ENCODE results near the gene CLEC1B. TPM values are rescaled to one million over a fixed set of nuclear protein-coding genes. Genes with fewer than 3 reads are reported as not detected.
"Not testable (repeated sequence)": the region's sequence is repeated elsewhere in the genome, so short reads cannot be mapped to it uniquely, and the experiment has no call there.

The CLEC1B gene
- total RNA-seq, 3 donors from 2014 or later: not detected

GRCh38 chr12:9960590-9960989, 38.3 kb downstream of the CLEC1B start:
- DNase-seq (ENCODE audit: low spot score in 2 of 2): no peak
- no peaks in the 10 kb centered on the region for H3K36me3 ChIP-seq
- no peaks in the 10 kb centered on the region for H3K4me1 ChIP-seq
- TF ChIP-seq POLR2A (IDR thresholded peaks at IDR 0.05): no peak
- TF ChIP-seq POLR2AphosphoS5 (IDR thresholded peaks at IDR 0.05): no peak
- no peak for TF ChIP-seq CTCF (IDR thresholded peaks at IDR 0.05)
- H3K27me3 ChIP-seq: no peaks in the 10 kb centered on the region
- H3K9me3 ChIP-seq: no peaks in the 10 kb centered on the region
- H3K27ac ChIP-seq: no peak overlapping the region
- no peak overlapping the region for H3K4me3 ChIP-seq
- intact Hi-C loops (cut with DNase I; ENCODE audit: low total_unique reads): no loop called here

DNA sequence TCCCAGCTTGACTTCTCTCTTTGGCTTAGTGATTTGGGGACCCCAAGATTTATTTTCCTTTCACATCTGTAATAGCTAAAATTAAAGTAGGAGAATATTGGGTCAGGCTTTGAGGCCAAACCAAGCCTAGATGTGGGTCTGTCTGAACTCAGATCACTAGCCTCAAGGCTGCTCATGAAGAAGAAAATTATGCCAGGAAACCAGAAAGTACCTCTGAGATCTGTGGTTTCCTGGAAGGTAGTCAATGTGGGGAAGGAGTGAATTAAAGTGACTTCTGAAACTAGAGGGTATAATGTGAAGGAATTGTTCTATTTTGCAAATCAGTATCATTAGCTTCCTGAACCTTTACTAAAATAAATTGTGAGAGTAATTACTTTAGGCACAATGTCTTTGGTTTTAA, 41.1 kb downstream of the CLEC1B start:
- intact Hi-C loops (cut with DNase I; ENCODE audit: low total_unique reads): no loop called here
- no peak for DNase-seq (ENCODE audit: low spot score in 2 of 2)
- no peak overlapping the region for H3K27ac ChIP-seq

GRCh38 chr12:9952954-9953729, 45.8 kb downstream of the CLEC1B start:
- H3K4me1 ChIP-seq; DNase-seq (ENCODE audit: low spot score in 2 of 2); intact Hi-C loops (cut with DNase I; ENCODE audit: low total_unique reads); H3K4me3 ChIP-seq; H3K27ac ChIP-seq; H3K27me3 ChIP-seq; H3K36me3 ChIP-seq; H3K9me3 ChIP-seq: not testable (repeated sequence)

More for the DNA sequence above, 41.1 kb downstream of the CLEC1B start:
- Histone ChIP-seq H3K27me3 (no peaks in the 10 kb centered on the region), H3K4me1 (no peaks in the 10 kb centered on the region), H3K36me3 (no peaks in the 10 kb centered on the region), H3K4me3 (no peak overlapping the region), H3K9me3 (no peaks in the 10 kb centered on the region)
- TF ChIP-seq POLR2AphosphoS5 (IDR thresholded peaks at IDR 0.05) (no peak), POLR2A (IDR thresholded peaks at IDR 0.05) (no peak), CTCF (IDR thresholded peaks at IDR 0.05) (no peak)

- TF ChIP-seq POLR2A (IDR thresholded peaks at IDR 0.05) (no peak), POLR2AphosphoS5 (IDR thresholded peaks at IDR 0.05) (no peak)
- Histone ChIP-seq H3K36me3 (no peaks in the 10 kb centered on the region), H3K4me3 (no peak overlapping the region), H3K9me3 (no peaks in the 10 kb centered on the region), H3K27me3 (no peaks in the 10 kb centered on the region), H3K4me1 (no peaks in the 10 kb centered on the region), H3K27ac (no peak overlapping the region)
- no peak for DNase-seq (ENCODE audit: low spot score in 2 of 2)
- intact Hi-C loops (cut with DNase I; ENCODE audit: low total_unique reads): no loop called here
Measured at GRCh38 chr12:9951026-9951675, 47.8 kb downstream of the CLEC1B start.

DNA sequence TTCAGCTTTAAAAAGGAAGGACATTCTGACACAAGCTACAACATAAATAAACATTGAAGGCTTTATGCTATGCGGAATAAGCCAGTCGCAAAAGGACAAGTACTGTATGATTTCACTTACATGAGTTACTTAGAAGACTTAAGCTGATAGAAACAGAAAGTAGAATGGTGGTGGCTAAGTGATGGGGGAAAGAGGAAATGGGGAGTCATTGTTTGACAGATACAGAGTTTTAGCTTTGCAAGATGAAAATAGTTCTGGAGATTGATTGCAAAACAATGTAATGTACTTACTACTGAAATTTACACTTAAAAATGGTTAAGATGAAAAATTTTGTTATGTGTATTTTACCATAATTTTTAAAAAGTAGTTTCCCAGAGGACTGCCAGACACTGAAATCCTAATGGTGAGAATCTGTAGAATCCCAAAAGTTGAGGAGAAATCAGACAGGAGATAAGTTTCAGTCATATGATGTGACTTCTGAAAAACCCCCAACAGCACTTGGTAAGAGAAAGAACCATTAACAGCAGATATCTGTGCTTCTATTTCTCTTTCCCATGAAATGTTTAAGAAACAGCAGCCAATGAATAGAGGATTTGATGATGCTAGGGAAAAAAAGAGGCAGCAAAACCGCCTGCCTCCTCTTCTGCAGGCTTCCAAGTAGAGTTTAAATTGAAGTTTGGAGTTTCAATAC, 50.2 kb downstream of the CLEC1B start:
- no peak overlapping the region for H3K4me3 ChIP-seq
- H3K4me1 ChIP-seq: no peaks in the 10 kb centered on the region
- no peaks in the 10 kb centered on the region for H3K36me3 ChIP-seq
- H3K27ac ChIP-seq: no peak overlapping the region
- no peak for TF ChIP-seq CTCF (IDR thresholded peaks at IDR 0.05)
- TF ChIP-seq POLR2AphosphoS5 (IDR thresholded peaks at IDR 0.05): no peak
- no peak for TF ChIP-seq POLR2A (IDR thresholded peaks at IDR 0.05)
- intact Hi-C loops (cut with DNase I; ENCODE audit: low total_unique reads): loop anchor here (5.0 kb wide), 1 partner anchor 189 kb away; no protein-coding TSS in a partner anchor
- no peaks in the 10 kb centered on the region for H3K9me3 ChIP-seq
- no peak for DNase-seq (ENCODE audit: low spot score in 2 of 2)
- H3K27me3 ChIP-seq: no peaks in the 10 kb centered on the region

- TF ChIP-seq POLR2AphosphoS5 (IDR thresholded peaks at IDR 0.05): no peak
- no peak for TF ChIP-seq POLR2A (IDR thresholded peaks at IDR 0.05)
- no peak for TF ChIP-seq CTCF (IDR thresholded peaks at IDR 0.05)
- DNase-seq (ENCODE audit: low spot score in 2 of 2): no peak
- Histone ChIP-seq H3K4me1 (no peaks in the 10 kb centered on the region), H3K27ac (no peak overlapping the region), H3K36me3 (no peaks in the 10 kb centered on the region), H3K9me3 (no peaks in the 10 kb centered on the region), H3K4me3 (no peak overlapping the region), H3K27me3 (peaks cover 0 to 9% of the 10 kb centered on the region in 2 donors)
- intact Hi-C loops (cut with DNase I; ENCODE audit: low total_unique reads): loop anchor here (5.0 kb wide), 1 partner anchor 190 kb away; no protein-coding TSS in a partner anchor
Measured at GRCh38 chr12:9947674-9948073, 51.2 kb downstream of the CLEC1B start.

Measured in breast epithelium (tissue), 4 donors.